AG09309 (cell line): ENCODE results near the gene MEX3A.

Experiments
- DNase-seq: peaks from one replicate; pipeline ENCODE4 v3.0.0-alpha.2; 2010; ENCODE audit warnings: low read depth
- H3K4me3 ChIP-seq: 2 replicates; pipeline ENCODE4 v1.5.1; 2011; ENCODE audit warnings: mild to moderate bottlenecking, low read depth, low read length, moderate library complexity; ENCODE audit not compliant: control insufficient read depth
- TF ChIP-seq, protein P1 (sequence below): IDR thresholded peaks from 2 replicates; pipeline ENCODE4 v1.5.1; 2011; ENCODE audit warnings: mild to moderate bottlenecking, low read depth, low read length, inconsistent platforms; ENCODE audit not compliant: insufficient read depth, control insufficient read depth; ENCODE audit errors: missing control alignments

The MEX3A gene

DNA sequence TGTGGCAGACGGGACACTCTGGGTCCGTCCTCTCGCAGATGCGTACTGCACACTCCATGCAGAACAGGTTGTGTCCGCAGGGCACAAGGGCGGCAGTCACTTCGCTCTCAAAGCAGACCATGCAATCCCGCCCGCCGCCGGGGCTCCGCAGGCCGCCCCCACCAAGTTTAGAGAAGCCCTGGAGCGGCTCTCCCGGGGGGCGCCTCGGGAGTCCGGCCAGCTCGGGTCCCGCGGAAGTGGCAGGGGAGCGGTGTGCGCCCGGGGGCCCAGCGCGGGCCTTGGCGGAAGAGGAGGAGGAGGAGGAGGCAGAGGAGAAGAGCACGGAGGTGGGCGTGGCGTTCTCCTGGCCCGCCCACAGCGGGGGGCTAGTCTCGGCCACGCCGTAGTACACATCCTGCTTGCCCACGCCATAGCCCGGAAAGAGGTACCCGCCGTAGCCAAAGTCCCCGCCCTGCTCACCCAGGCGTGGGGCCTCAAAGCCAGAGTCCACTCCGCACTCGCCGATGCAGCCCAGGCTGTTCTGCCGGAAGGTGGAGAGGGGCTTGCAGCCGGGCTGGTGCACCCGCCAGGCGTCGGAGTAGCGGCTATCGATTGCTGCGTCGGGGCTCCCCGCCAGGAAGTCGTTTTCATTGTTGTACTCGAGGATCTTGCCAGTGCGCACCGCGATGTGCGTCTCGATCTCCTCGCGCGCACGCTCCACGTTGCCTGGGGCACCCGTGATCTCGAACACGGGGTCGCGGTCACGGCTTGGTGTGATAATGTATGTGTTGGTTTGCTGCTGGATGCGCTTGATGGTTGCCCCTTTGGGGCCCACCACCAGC, 5.4 kb downstream of the MEX3A start:
- TF ChIP-seq, protein P1, sequence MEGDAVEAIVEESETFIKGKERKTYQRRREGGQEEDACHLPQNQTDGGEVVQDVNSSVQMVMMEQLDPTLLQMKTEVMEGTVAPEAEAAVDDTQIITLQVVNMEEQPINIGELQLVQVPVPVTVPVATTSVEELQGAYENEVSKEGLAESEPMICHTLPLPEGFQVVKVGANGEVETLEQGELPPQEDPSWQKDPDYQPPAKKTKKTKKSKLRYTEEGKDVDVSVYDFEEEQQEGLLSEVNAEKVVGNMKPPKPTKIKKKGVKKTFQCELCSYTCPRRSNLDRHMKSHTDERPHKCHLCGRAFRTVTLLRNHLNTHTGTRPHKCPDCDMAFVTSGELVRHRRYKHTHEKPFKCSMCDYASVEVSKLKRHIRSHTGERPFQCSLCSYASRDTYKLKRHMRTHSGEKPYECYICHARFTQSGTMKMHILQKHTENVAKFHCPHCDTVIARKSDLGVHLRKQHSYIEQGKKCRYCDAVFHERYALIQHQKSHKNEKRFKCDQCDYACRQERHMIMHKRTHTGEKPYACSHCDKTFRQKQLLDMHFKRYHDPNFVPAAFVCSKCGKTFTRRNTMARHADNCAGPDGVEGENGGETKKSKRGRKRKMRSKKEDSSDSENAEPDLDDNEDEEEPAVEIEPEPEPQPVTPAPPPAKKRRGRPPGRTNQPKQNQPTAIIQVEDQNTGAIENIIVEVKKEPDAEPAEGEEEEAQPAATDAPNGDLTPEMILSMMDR: no peak
- H3K4me3 ChIP-seq: no peak overlapping the region
- DNase-seq: no peak

DNA sequence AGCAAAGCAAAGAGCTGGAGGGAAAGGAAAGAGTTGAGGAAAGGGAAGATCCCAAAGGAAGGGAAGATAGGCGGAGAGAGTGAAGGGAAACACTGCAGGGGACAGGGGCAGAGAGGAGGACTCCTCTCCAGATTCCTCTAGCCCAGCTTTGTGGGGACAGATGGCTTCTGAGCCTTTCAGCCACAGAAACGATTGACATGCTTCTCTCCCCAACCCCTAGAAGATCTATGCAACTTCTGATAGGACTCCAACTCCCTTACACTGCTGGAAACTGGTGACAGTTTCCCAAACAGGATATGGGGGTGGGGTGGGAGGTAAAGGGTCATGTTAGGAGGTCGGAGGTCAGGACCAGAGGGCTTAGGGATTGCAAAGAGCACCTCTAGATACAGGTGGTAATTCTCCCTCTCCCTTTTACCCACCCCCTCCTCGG, 6.5 kb downstream of the MEX3A start:
- no peak for DNase-seq
- no peak overlapping the region for H3K4me3 ChIP-seq
- TF ChIP-seq, protein P1: no peak

DNA sequence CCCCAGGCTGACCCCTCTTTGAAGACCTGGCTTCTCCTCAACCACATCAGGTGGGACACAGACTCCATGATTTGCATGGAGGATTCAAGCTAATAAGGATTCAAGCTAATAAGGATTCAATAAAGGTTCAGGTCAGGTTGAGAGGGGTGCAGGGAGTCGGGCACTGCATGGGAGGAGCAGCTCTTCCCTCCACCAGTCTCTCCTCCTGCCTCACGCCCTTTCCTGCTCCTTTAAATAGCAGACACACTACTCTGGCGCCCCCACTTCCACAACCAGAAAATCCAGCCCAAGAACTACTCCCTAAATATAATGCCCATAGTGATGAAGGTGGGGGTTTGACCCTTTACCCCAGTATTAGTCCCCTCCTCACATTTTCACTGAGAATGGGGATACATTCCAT, 7.1 kb downstream of the MEX3A start:
- DNase-seq: no peak
- H3K4me3 ChIP-seq: no peak overlapping the region
- TF ChIP-seq, protein P1: no peak

DNA sequence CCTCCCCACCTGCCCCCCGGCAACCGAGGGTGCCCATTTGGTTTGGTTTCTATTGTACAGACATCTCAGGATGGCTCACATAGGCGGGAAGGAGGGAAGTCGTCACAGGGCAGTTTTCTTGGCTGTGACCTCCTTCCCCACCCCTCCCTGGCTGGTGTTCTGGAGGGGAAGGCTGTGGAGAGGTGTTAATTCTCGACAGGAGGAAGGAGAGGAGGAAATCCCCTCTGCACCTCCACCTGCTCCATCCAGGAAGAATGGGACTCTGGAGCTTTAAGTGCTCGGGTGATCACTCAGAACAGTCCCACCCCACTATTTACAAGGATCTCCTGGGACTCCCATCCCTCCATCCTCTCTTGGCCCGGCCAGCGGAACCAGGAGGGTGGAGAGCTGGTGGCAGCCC, 7.6 kb downstream of the MEX3A start:
- TF ChIP-seq, protein P1: no peak
- no peak for DNase-seq
- no peak overlapping the region for H3K4me3 ChIP-seq

DNA sequence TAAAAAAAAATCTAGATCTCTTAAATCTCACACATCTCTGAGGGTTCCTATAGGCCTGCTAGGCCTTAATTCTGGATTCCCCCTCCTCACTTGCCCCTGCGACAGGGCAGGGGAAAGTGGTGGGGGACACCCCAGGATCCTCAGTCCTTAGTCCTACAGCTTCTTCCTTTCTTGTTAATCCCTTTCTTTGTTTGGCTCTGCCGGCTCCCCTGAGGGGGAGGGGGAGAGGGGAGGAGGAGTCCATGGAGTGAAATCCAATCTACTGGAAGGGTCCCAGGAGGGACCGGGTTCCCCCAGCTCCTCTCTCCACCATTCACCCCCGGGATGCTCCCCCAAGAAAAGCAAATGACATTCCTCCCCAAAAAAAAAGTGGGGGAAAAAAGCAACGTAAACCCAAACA, 8.5 kb downstream of the MEX3A start:
- DNase-seq: no peak
- H3K4me3 ChIP-seq: no peak overlapping the region
- TF ChIP-seq, protein P1: no peak

DNA sequence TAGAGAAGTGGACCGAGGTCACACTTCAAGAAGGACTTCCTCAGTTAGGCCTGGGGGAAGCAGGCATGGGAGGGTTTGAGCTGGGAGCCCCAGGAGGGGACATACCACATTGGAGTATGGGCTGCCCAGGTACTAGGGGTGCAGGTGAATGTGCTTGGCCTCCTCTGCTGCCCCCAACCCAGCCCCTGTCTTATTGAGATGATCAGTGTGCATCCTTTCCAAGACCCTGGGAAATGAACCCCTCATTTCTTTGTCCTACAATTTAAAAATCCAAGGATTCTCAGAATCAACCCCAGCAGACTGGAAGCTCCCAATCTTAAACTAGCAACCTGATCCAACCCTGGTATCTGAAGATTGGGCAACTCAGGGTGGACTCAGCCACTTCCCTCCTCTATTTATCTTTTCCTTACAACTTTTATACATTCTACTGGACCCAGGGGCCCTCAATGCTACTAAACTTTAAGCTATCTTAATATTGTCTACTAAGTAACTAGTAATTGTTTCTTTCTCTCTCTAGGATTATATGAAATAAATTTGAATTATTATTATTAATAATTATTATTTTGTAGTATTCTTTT, 9.1 kb downstream of the MEX3A start:
- H3K4me3 ChIP-seq: no peak overlapping the region
- no peak for DNase-seq
- TF ChIP-seq, protein P1: no peak
